HepG2 (cell line): Measurements from ENCODE around the gene SEMA4A. TPM values are rescaled to one million over a fixed set of nuclear protein-coding genes. Genes with fewer than 3 reads are reported as not detected.
A peak's percentile ranks its signal among the peaks of the same experiment; 100 is the strongest.

Source experiments
- ATAC-seq: fragments of 200-7000 bp; cut with Tn5 transposase; 3 replicates; pipeline ENCODE4 v1.9.1; 2020; ENCODE audit warnings: mild to moderate bottlenecking, moderate library complexity
- BruUV-seq: library from RNA; stranded (reverse); fragments of 400-500 nt; replicated peaks from 2 replicates; lab custom pipeline; 2021; lab: Mats Ljungman, UMichigan
- CTCF ChIA-PET: fragments of 300-600 bp; formaldehyde crosslinking; extraction: SDS; loops from one replicate; lab custom pipeline; 2021; ENCODE audit warnings: low total read pairs, inconsistent platforms, low intra/inter-chr PET ratio; lab: Yijun Ruan, JAX
- POLR2A ChIA-PET: fragments of 350-600 bp; sonication (Branson Sonifier 250); formaldehyde crosslinking; loops from one replicate; lab custom pipeline; 2020; ENCODE audit warnings: antibody characterized with exemption, inconsistent platforms; lab: Yijun Ruan, JAX
- DNase-seq: peaks from one replicate; pipeline ENCODE4 v3.0.0-alpha.2; 2015; ENCODE audit warnings: low spot score
- FAIRE-seq: peaks from 3 replicates; lab custom pipeline; 2011; peaks lifted over from hg19 to GRCh38; lab: Jason Lieb, UNC
- H2AFZ ChIP-seq: one replicate; pipeline ENCODE4 v1.6.1; 2011; ENCODE audit warnings: low read length, inconsistent platforms
- H3K27ac ChIP-seq: fragments of 300-600 bp; 3 replicates; pipeline ENCODE4 v1.8.0; 2011; ENCODE audit warnings: mixed run types, mild to moderate bottlenecking, mixed read lengths, low read length, inconsistent platforms; ENCODE audit not compliant: insufficient read depth; ENCODE audit errors: extremely low read length
- H3K27me3 ChIP-seq, 2 experiments: fragments of 200-600 bp in 1 of 2; 2 replicates in 1 of 2; 3 replicates in 1 of 2; pipeline versions ENCODE4 v1.6.0 to v1.8.0; 2011; ENCODE audit warnings: low read length in 2 of 2, mild to moderate bottlenecking in 2 of 2, moderate library complexity in 2 of 2, inconsistent platforms in 1 of 2; ENCODE audit not compliant: insufficient read depth in 2 of 2, control insufficient read depth in 1 of 2
- H3K36me3 ChIP-seq, 2 experiments: fragments of 200-600 bp in 1 of 2; replicated peaks in 1 of 2; 2 replicates in 1 of 2; 3 replicates in 1 of 2; pipeline versions ENCODE4 v1.5.1 to v1.8.0; 2011; ENCODE audit warnings: low read length in 2 of 2, inconsistent platforms in 1 of 2; ENCODE audit not compliant: insufficient read depth in 2 of 2, control insufficient read depth in 1 of 2
- H3K4me1 ChIP-seq: 2 replicates; pipeline ENCODE4 v1.5.1; 2012; ENCODE audit warnings: low read length, inconsistent platforms; ENCODE audit not compliant: insufficient read depth
- H3K4me2 ChIP-seq: 2 replicates; pipeline ENCODE4 v1.6.0; 2011; ENCODE audit warnings: low read depth, low read length, inconsistent platforms
- H3K4me3 ChIP-seq, 3 experiments: fragments of 200-600 bp in 1 of 3; sonication (generic), shearing (Covaris generic) in 1 of 3; replicated peaks in 1 of 3; 2 replicates each; pipeline ENCODE4 v1.5.1; 2011 to 2016; ENCODE audit warnings: low read length in 3 of 3, inconsistent platforms in 2 of 3, low read depth in 2 of 3, mild to moderate bottlenecking in 2 of 3, control low read depth in 1 of 3, mixed read lengths in 1 of 3; ENCODE audit not compliant: insufficient read depth in 1 of 3
- H3K79me2 ChIP-seq: one replicate; pipeline ENCODE4 v1.6.1; 2011; ENCODE audit warnings: low read length, inconsistent platforms; ENCODE audit not compliant: insufficient read depth
- H3K9ac ChIP-seq: 2 replicates; pipeline ENCODE4 v1.6.0; 2011; ENCODE audit warnings: mild to moderate bottlenecking, low read depth, low read length, inconsistent platforms; ENCODE audit not compliant: insufficient read depth
- H3K9me3 ChIP-seq: 2 replicates; pipeline ENCODE4 v1.5.1; 2012; ENCODE audit warnings: mild to moderate bottlenecking, low read length
- H4K20me1 ChIP-seq: 2 replicates; pipeline ENCODE4 v1.6.0; 2011; ENCODE audit warnings: inconsistent platforms, mild to moderate bottlenecking, low read length, moderate library complexity; ENCODE audit not compliant: insufficient read depth
- FOXA1 ChIP-seq, 2 experiments: fragments of 450-650 bp in 1 of 2; sonication (generic) in 1 of 2; formaldehyde crosslinking in 1 of 2; IDR thresholded peaks; 2 replicates each; pipeline versions ENCODE4 v1.4.0 to v1.6.1; 2016 to 2020; ENCODE audit warnings: missing genetic modification reagents in 1 of 2
- FOXM1 ChIP-seq: sonication (generic); formaldehyde crosslinking; IDR thresholded peaks from 2 replicates; pipeline ENCODE4 v1.5.0; 2020; ENCODE audit warnings: missing genetic modification reagents
- NFKBIZ ChIP-seq: IDR thresholded peaks from 2 replicates; pipeline ENCODE4 v1.6.1; 2018; ENCODE audit warnings: missing genetic modification reagents, missing compliant biosample characterization
- PHB2 ChIP-seq: fragments of 450-650 bp; IDR thresholded peaks from 2 replicates; pipeline ENCODE4 v1.6.1; 2018; ENCODE audit not compliant: partially characterized antibody
- ZFAT ChIP-seq: sonication (generic); formaldehyde crosslinking; conservative IDR thresholded peaks from 2 replicates; pipeline ENCODE4 v1.8.1; 2023; ENCODE audit warnings: missing genetic modification reagents, inconsistent platforms
- ZNF773 ChIP-seq: sonication (generic); formaldehyde crosslinking; IDR thresholded peaks from 2 replicates; pipeline ENCODE4 v1.4.0; 2020; ENCODE audit warnings: missing genetic modification reagents, borderline replicate concordance
- WGBS: methylation state at CpG from one replicate; pipeline ENCODE4 v1.1.6; 2017; ENCODE audit warnings: low lambda C conversion rate; 5-methylcytosine and 5-hydroxymethylcytosine counted together
- in situ Hi-C: cut with HindIII; loops from 2 replicates; pipeline ENCODE4 v1.10.0; 2017; ENCODE audit warnings: low pct_unique_long_range_greater_than_20kb; ENCODE audit not compliant: extremely low pct_ligation_motif_present
- intact Hi-C: fragments of 100-400 bp; cut with micrococcal nuclease; formaldehyde crosslinking; loops from one replicate; pipeline ENCODE4 v1.10.0; 2022; ENCODE audit not compliant: unreplicated experiment
- polyA plus RNA-seq, 8 experiments: library from polyadenylated mRNA; depleted of rRNA in 3 of 8; stranded (reverse) in 7 of 8; unstranded in 1 of 8; fragments of >200 nt; fragmentation: Illumina TruSeq in 4 of 8; extraction: Trizol in 4 of 8; gene quantifications; 2 replicates each; pipeline versions ENCODE4 v1.2.1 to v1.2.3, GENCODE V29; 2011 to 2016; ENCODE audit warnings: low read depth in 4 of 8, missing spikeins in 1 of 8, mixed read lengths in 1 of 8; ENCODE audit not compliant: insufficient read depth in 1 of 8
- total RNA-seq, 5 experiments: library from RNA; depleted of rRNA; stranded (reverse); fragments of >200 nt; fragmentation: Illumina TruSeq; extraction: Trizol; gene quantifications; 2 replicates each; pipeline ENCODE4 v1.2.3, GENCODE V29; 2016; ENCODE audit warnings: low read depth in 1 of 5
- TF ChIP-seq, protein P1 (sequence below): IDR thresholded peaks from 2 replicates; pipeline ENCODE4 v1.4.0; 2020; ENCODE audit warnings: mild to moderate bottlenecking, missing genetic modification reagents
- TF ChIP-seq, protein P2 (sequence below): sonication (generic); formaldehyde crosslinking; IDR thresholded peaks from 2 replicates; pipeline ENCODE4 v1.4.0; 2020; ENCODE audit warnings: missing genetic modification reagents

Gene SEMA4A
- total and polyA plus RNA-seq, 2 of the 13 experiments (the other 11 are each of a cell fraction or from before 2014, with no cell fraction given) = 0.09 to 0.20 TPM

DNA sequence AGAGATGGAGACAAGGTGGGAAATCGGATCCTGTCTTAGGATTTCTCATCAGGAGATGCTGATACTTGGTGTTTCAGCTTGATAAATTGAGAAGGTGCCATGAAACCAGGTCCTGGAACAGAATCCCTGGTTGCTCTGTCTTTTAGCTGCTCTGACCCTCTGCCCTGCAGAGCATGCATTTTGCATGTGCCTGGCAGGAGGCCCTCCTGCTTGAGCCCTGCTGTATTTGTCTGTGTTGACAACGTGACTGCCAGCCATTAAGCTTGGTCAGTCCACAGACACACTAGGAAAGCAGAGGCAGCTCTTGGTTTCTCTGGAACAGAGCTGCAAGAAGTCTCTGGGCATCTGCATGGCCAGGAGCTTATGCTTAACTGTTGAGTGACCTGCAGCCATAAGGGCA lies 43.1 kb downstream of the SEMA4A start:
- no peak overlapping the region for H3K4me2 ChIP-seq
- H3K9me3 ChIP-seq = no peaks in the 10 kb centered on the region
- ChIA-PET CTCF (no interaction called here), POLR2A (interaction anchor here (3.6 kb wide), 1 partner anchor 17 kb away, joined by 32 read pairs; the partner anchor contains the start of gene PMF1)
- no peak overlapping the region; the same call in 1 of the 2 replicates for H3K9ac ChIP-seq
- H3K27me3 ChIP-seq = no peaks in the 10 kb centered on the region; a peak in 1 of 5 replicates
- peaks cover 13 to 18% of the 10 kb centered on the region in 2 experiments for H3K36me3 ChIP-seq
- no peak for FAIRE-seq
- DNase-seq = no peak
- peak overlapping the region; percentile 4 for H3K27ac ChIP-seq
- H3K4me3 ChIP-seq = no peak overlapping the region
- ATAC-seq = no peak
- intact Hi-C loops (no loop called here), in situ Hi-C loops (no loop called here)
- H3K4me1 ChIP-seq = peaks cover 67% of the 10 kb centered on the region
- H4K20me1 ChIP-seq = no peaks in the 10 kb centered on the region
- peaks cover 36% of the 10 kb centered on the region for H3K79me2 ChIP-seq
- H2AFZ ChIP-seq = no peak overlapping the region
- BruUV-seq = no TSS peak
- WGBS = 60% methylated on average over 2 of the region's 2 CpGs
- TF ChIP-seq PHB2 (no peak), ZNF773 (CRISPR knock-in tag) (no peak), ZFAT (CRISPR knock-in tag) (no peak), FOXM1 (CRISPR knock-in tag) (no peak), FOXA1 (IDR thresholded peaks at IDR 0.05) (no peak), FOXA1 (CRISPR knock-in tag; IDR thresholded peaks at IDR 0.05) (no peak), NFKBIZ (CRISPR knock-in tag) (no peak)
- TF ChIP-seq, protein P1, sequence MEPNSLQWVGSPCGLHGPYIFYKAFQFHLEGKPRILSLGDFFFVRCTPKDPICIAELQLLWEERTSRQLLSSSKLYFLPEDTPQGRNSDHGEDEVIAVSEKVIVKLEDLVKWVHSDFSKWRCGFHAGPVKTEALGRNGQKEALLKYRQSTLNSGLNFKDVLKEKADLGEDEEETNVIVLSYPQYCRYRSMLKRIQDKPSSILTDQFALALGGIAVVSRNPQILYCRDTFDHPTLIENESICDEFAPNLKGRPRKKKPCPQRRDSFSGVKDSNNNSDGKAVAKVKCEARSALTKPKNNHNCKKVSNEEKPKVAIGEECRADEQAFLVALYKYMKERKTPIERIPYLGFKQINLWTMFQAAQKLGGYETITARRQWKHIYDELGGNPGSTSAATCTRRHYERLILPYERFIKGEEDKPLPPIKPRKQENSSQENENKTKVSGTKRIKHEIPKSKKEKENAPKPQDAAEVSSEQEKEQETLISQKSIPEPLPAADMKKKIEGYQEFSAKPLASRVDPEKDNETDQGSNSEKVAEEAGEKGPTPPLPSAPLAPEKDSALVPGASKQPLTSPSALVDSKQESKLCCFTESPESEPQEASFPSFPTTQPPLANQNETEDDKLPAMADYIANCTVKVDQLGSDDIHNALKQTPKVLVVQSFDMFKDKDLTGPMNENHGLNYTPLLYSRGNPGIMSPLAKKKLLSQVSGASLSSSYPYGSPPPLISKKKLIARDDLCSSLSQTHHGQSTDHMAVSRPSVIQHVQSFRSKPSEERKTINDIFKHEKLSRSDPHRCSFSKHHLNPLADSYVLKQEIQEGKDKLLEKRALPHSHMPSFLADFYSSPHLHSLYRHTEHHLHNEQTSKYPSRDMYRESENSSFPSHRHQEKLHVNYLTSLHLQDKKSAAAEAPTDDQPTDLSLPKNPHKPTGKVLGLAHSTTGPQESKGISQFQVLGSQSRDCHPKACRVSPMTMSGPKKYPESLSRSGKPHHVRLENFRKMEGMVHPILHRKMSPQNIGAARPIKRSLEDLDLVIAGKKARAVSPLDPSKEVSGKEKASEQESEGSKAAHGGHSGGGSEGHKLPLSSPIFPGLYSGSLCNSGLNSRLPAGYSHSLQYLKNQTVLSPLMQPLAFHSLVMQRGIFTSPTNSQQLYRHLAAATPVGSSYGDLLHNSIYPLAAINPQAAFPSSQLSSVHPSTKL = no peak
- TF ChIP-seq, protein P2, sequence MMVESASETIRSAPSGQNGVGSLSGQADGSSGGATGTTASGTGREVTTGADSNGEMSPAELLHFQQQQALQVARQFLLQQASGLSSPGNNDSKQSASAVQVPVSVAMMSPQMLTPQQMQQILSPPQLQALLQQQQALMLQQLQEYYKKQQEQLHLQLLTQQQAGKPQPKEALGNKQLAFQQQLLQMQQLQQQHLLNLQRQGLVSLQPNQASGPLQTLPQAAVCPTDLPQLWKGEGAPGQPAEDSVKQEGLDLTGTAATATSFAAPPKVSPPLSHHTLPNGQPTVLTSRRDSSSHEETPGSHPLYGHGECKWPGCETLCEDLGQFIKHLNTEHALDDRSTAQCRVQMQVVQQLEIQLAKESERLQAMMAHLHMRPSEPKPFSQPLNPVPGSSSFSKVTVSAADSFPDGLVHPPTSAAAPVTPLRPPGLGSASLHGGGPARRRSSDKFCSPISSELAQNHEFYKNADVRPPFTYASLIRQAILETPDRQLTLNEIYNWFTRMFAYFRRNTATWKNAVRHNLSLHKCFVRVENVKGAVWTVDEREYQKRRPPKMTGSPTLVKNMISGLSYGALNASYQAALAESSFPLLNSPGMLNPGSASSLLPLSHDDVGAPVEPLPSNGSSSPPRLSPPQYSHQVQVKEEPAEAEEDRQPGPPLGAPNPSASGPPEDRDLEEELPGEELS (CRISPR knock-in tag) = no peak
- TF ChIP-seq, all 625 proteins: peak for 0
